T-helper 1 cell treated with Interleukin-12 subunit alpha and Interleukin-12 subunit beta and Interleukin-4 antibody, amounts not matched to agents 30 μg/mL and 1 μg/mL, for 36 hours (primary cell): ENCODE measurements around the gene PDXK.

Experiments used
- H3K27ac Mint-ChIP-seq: one replicate; pipeline ENCODE4 v1.8.0; 2021; ENCODE audit warnings: mild to moderate bottlenecking, mixed read lengths
- H3K27me3 Mint-ChIP-seq: one replicate; pipeline ENCODE4 v1.8.0; 2021; ENCODE audit warnings: low read depth, mixed read lengths
- H3K36me3 Mint-ChIP-seq: one replicate; pipeline ENCODE4 v1.8.0; 2021; ENCODE audit warnings: low read depth, mixed read lengths
- H3K4me1 Mint-ChIP-seq: one replicate; pipeline ENCODE4 v1.8.0; 2021; ENCODE audit warnings: low read depth, mixed read lengths
- H3K4me3 Mint-ChIP-seq: one replicate; pipeline ENCODE4 v1.8.0; 2021; ENCODE audit warnings: mild to moderate bottlenecking, moderate library complexity, mixed read lengths
- H3K9me3 Mint-ChIP-seq: one replicate; pipeline ENCODE4 v1.8.0; 2021; ENCODE audit warnings: mixed read lengths

PDXK gene

GRCh38 chr21:43739621-43740435 is 20.9 kb downstream of the PDXK start:
- peaks cover 12% of the 10 kb centered on the region for H3K36me3 Mint-ChIP-seq
- H3K4me3 Mint-ChIP-seq: no peak overlapping the region
- no peaks in the 10 kb centered on the region for H3K9me3 Mint-ChIP-seq
- peaks cover 9% of the 10 kb centered on the region for H3K4me1 Mint-ChIP-seq
- no peak overlapping the region for H3K27ac Mint-ChIP-seq
- H3K27me3 Mint-ChIP-seq: no peaks in the 10 kb centered on the region

GRCh38 chr21:43740497-43741156 is 21.7 kb downstream of the PDXK start:
- H3K4me3 Mint-ChIP-seq: no peak overlapping the region
- no peaks in the 10 kb centered on the region for H3K27me3 Mint-ChIP-seq
- H3K4me1 Mint-ChIP-seq: peaks cover 9% of the 10 kb centered on the region
- H3K27ac Mint-ChIP-seq: peak overlapping the region; percentile 20
- H3K36me3 Mint-ChIP-seq: peaks cover 14% of the 10 kb centered on the region
- no peaks in the 10 kb centered on the region for H3K9me3 Mint-ChIP-seq

- Mint-ChIP-seq H3K4me1 (peaks cover 8% of the 10 kb centered on the region), H3K27me3 (no peaks in the 10 kb centered on the region), H3K36me3 (peaks cover 19% of the 10 kb centered on the region), H3K4me3 (no peak overlapping the region), H3K27ac (no peak overlapping the region), H3K9me3 (no peaks in the 10 kb centered on the region)
These were observed 22.6 kb downstream of the PDXK start for GRCh38 chr21:43741423-43742096.

- peaks cover 23% of the 10 kb centered on the region for H3K36me3 Mint-ChIP-seq
- no peaks in the 10 kb centered on the region for H3K27me3 Mint-ChIP-seq
- no peaks in the 10 kb centered on the region for H3K9me3 Mint-ChIP-seq
- peaks cover 7% of the 10 kb centered on the region for H3K4me1 Mint-ChIP-seq
- H3K4me3 Mint-ChIP-seq: no peak overlapping the region
- no peak overlapping the region for H3K27ac Mint-ChIP-seq
These were observed 25.0 kb downstream of the PDXK start for GRCh38 chr21:43743947-43744346.

GRCh38 chr21:43744725-43745124 is 25.8 kb downstream of the PDXK start:
- peaks cover 23% of the 10 kb centered on the region for H3K36me3 Mint-ChIP-seq
- no peak overlapping the region for H3K4me3 Mint-ChIP-seq
- H3K27me3 Mint-ChIP-seq: no peaks in the 10 kb centered on the region
- peak overlapping the region; percentile 69 for H3K27ac Mint-ChIP-seq
- peaks cover 3% of the 10 kb centered on the region for H3K4me1 Mint-ChIP-seq
- H3K9me3 Mint-ChIP-seq: no peaks in the 10 kb centered on the region

- Mint-ChIP-seq H3K27ac (no peak overlapping the region), H3K4me1 (no peaks in the 10 kb centered on the region), H3K4me3 (no peak overlapping the region), H3K36me3 (peaks cover 25% of the 10 kb centered on the region), H3K27me3 (no peaks in the 10 kb centered on the region), H3K9me3 (no peaks in the 10 kb centered on the region)
These were observed 27.0 kb downstream of the PDXK start for GRCh38 chr21:43745772-43746517.

- Mint-ChIP-seq H3K27ac (no peak overlapping the region), H3K9me3 (no peaks in the 10 kb centered on the region), H3K36me3 (peaks cover 29% of the 10 kb centered on the region), H3K27me3 (no peaks in the 10 kb centered on the region), H3K4me3 (no peak overlapping the region), H3K4me1 (no peaks in the 10 kb centered on the region)
These were observed 29.7 kb downstream of the PDXK start for GRCh38 chr21:43748622-43749021.

GRCh38 chr21:43749651-43750262 is 30.8 kb downstream of the PDXK start:
- H3K36me3 Mint-ChIP-seq: peaks cover 28% of the 10 kb centered on the region

GRCh38 chr21:43750339-43751033 is 31.6 kb downstream of the PDXK start:
- H3K4me3 Mint-ChIP-seq: no peak overlapping the region
- H3K36me3 Mint-ChIP-seq: peaks cover 26% of the 10 kb centered on the region
- no peaks in the 10 kb centered on the region for H3K9me3 Mint-ChIP-seq
- no peak overlapping the region for H3K27ac Mint-ChIP-seq
- H3K27me3 Mint-ChIP-seq: no peaks in the 10 kb centered on the region
- H3K4me1 Mint-ChIP-seq: no peaks in the 10 kb centered on the region

More at GRCh38 chr21:43749651-43750262, 30.8 kb downstream of the PDXK start:
- no peak overlapping the region for H3K27ac Mint-ChIP-seq
- no peaks in the 10 kb centered on the region for H3K27me3 Mint-ChIP-seq
- H3K4me1 Mint-ChIP-seq: no peaks in the 10 kb centered on the region
- no peak overlapping the region for H3K4me3 Mint-ChIP-seq
- H3K9me3 Mint-ChIP-seq: no peaks in the 10 kb centered on the region

- Mint-ChIP-seq H3K4me3 (no peak overlapping the region), H3K4me1 (no peaks in the 10 kb centered on the region), H3K9me3 (no peaks in the 10 kb centered on the region), H3K27me3 (no peaks in the 10 kb centered on the region), H3K36me3 (peaks cover 22% of the 10 kb centered on the region), H3K27ac (no peak overlapping the region)
These were observed 33.1 kb downstream of the PDXK start for GRCh38 chr21:43751955-43752591.

- H3K27me3 Mint-ChIP-seq: no peaks in the 10 kb centered on the region
- peaks cover 15% of the 10 kb centered on the region for H3K36me3 Mint-ChIP-seq
- no peaks in the 10 kb centered on the region for H3K4me1 Mint-ChIP-seq
- no peaks in the 10 kb centered on the region for H3K9me3 Mint-ChIP-seq
- H3K4me3 Mint-ChIP-seq: no peak overlapping the region
- no peak overlapping the region for H3K27ac Mint-ChIP-seq
These were observed 34.0 kb downstream of the PDXK start for GRCh38 chr21:43752758-43753438.

GRCh38 chr21:43753439-43753799 is 34.5 kb downstream of the PDXK start:
- no peak overlapping the region for H3K4me3 Mint-ChIP-seq
- peaks cover 15% of the 10 kb centered on the region for H3K36me3 Mint-ChIP-seq
- H3K9me3 Mint-ChIP-seq: no peaks in the 10 kb centered on the region
- no peaks in the 10 kb centered on the region for H3K4me1 Mint-ChIP-seq
- no peak overlapping the region for H3K27ac Mint-ChIP-seq
- H3K27me3 Mint-ChIP-seq: no peaks in the 10 kb centered on the region
